ENCODE results near the gene GPATCH11.

GPATCH11 gene

GRCh38 chr2:37109523-37109922 is 25.2 kb downstream of the GPATCH11 start:
- DNase-seq, result no peak

GRCh38 chr2:37110306-37111212 is 26.2 kb downstream of the GPATCH11 start:
- DNase-seq, result no peak

- DNase-seq, result no peak
Measured at GRCh38 chr2:37111958-37112357, 27.6 kb downstream of the GPATCH11 start.

- DNase-seq, result no peak
Measured at GRCh38 chr2:37117566-37117965, 33.2 kb downstream of the GPATCH11 start.

GRCh38 chr2:37119157-37119556 is 34.8 kb downstream of the GPATCH11 start:
- DNase-seq, result no peak

- DNase-seq, result no peak
Measured at GRCh38 chr2:37125416-37125815, 41.1 kb downstream of the GPATCH11 start.

- DNase-seq, result no peak
Measured at GRCh38 chr2:37132914-37133313, 48.6 kb downstream of the GPATCH11 start.

- no peak for DNase-seq
Measured at GRCh38 chr2:37142546-37142945, 58.2 kb downstream of the GPATCH11 start.

GRCh38 chr2:37143974-37144373 is 59.7 kb downstream of the GPATCH11 start:
- no peak for DNase-seq

- no peak for DNase-seq
Measured at GRCh38 chr2:37146062-37146461, 61.7 kb downstream of the GPATCH11 start.

- DNase-seq, result no peak
Measured at GRCh38 chr2:37148325-37148724, 64.0 kb downstream of the GPATCH11 start.

Data from NK-92 treated with Interleukin-12 subunit alpha and Interleukin-12 subunit beta, amount 100 ng/mL, for 24 hours (cell line).